Activated CD8-positive, alpha-beta memory T cell treated with anti-CD3 and anti-CD28 coated beads, Interleukin-2, amount 10 ng/mL, durations not matched to agents 7 days and 5 days (primary cell): ENCODE results near the gene CA12. TPM values are rescaled to one million over a fixed set of nuclear protein-coding genes. Genes with fewer than 3 reads are reported as not detected.

ENCODE experiments used
- ATAC-seq: fragments of 150-1000 bp; cut with Tn5 transposase; one replicate; pipeline ENCODE4 v1.10.0; 2021; ENCODE audit warnings: moderate library complexity
- CTCF ChIA-PET: fragments of 350-600 bp; sonication (Branson Sonifier 250); formaldehyde crosslinking; loops from one replicate; lab custom pipeline; 2021; ENCODE audit warnings: antibody characterized with exemption; lab: Charles Lee
- DNase-seq: peaks from one replicate; pipeline ENCODE4 v3.0.0-alpha.2; 2020
- H3K27ac Mint-ChIP-seq: one replicate; pipeline ENCODE4 v1.8.0; 2021; ENCODE audit warnings: mild to moderate bottlenecking, mixed read lengths
- H3K27me3 Mint-ChIP-seq: one replicate; pipeline ENCODE4 v1.8.0; 2021; ENCODE audit warnings: mixed read lengths
- H3K36me3 Mint-ChIP-seq: one replicate; pipeline ENCODE4 v1.8.0; 2021; ENCODE audit warnings: mild to moderate bottlenecking, mixed read lengths
- H3K4me1 Mint-ChIP-seq: one replicate; pipeline ENCODE4 v1.8.0; 2021; ENCODE audit warnings: mixed read lengths
- H3K4me3 Mint-ChIP-seq: one replicate; pipeline ENCODE4 v1.8.0; 2021; ENCODE audit warnings: mild to moderate bottlenecking, moderate library complexity, mixed read lengths
- H3K9me3 Mint-ChIP-seq: one replicate; pipeline ENCODE4 v1.8.0; 2022; ENCODE audit warnings: low read depth, mixed read lengths
- total RNA-seq, 2 experiments: library from RNA; stranded (reverse); gene quantifications; one replicate each; pipeline ENCODE4 v1.2.3, GENCODE V29; 2021

The CA12 gene
- total RNA-seq, 2 experiments from 2014 or later, result 0.12 TPM; not detected in 1

GRCh38 chr15:63287109-63287508 lies 94.5 kb downstream of the CA12 start:
- peaks cover 14% of the 10 kb centered on the region for H3K4me1 Mint-ChIP-seq
- no peak overlapping the region for H3K4me3 Mint-ChIP-seq
- H3K36me3 Mint-ChIP-seq, result peaks cover 4% of the 10 kb centered on the region
- ATAC-seq (no peak), DNase-seq (no peak)
- no peaks in the 10 kb centered on the region for H3K9me3 Mint-ChIP-seq
- no peaks in the 10 kb centered on the region for H3K27me3 Mint-ChIP-seq
- CTCF ChIA-PET, result interaction anchor here (1.2 to 2.0 kb wide), 3 partner anchors 11 to 240 kb away, joined by 3 to 5 read pairs (median 5); no protein-coding TSS in a partner anchor
- no peak overlapping the region for H3K27ac Mint-ChIP-seq

- H3K9me3 Mint-ChIP-seq, result no peaks in the 10 kb centered on the region
- ATAC-seq, result no peak
- no peak overlapping the region for H3K27ac Mint-ChIP-seq
- peaks cover 6% of the 10 kb centered on the region for H3K36me3 Mint-ChIP-seq
- no peaks in the 10 kb centered on the region for H3K27me3 Mint-ChIP-seq
- H3K4me3 Mint-ChIP-seq, result no peak overlapping the region
- peaks cover 14% of the 10 kb centered on the region for H3K4me1 Mint-ChIP-seq
- CTCF ChIA-PET, result no interaction called here
- no peak for DNase-seq
These were observed 97.3 kb downstream of the CA12 start for GRCh38 chr15:63284335-63284734.

GRCh38 chr15:63283126-63283525 lies 98.5 kb downstream of the CA12 start:
- peaks cover 11% of the 10 kb centered on the region for H3K36me3 Mint-ChIP-seq
- H3K27me3 Mint-ChIP-seq, result no peaks in the 10 kb centered on the region
- no peaks in the 10 kb centered on the region for H3K9me3 Mint-ChIP-seq
- CTCF ChIA-PET, result no interaction called here
- DNase-seq (no peak), ATAC-seq (no peak)
- no peak overlapping the region for H3K27ac Mint-ChIP-seq
- peaks cover 14% of the 10 kb centered on the region for H3K4me1 Mint-ChIP-seq
- no peak overlapping the region for H3K4me3 Mint-ChIP-seq

- DNase-seq (no peak), ATAC-seq (no peak)
- H3K27ac Mint-ChIP-seq, result peak overlapping the region; percentile 57
- H3K27me3 Mint-ChIP-seq, result no peaks in the 10 kb centered on the region
- CTCF ChIA-PET, result interaction anchor here (0.9 to 1.1 kb wide), 3 partner anchors 85 to 112 kb away, joined by 3 read pairs; no protein-coding TSS in a partner anchor
- H3K9me3 Mint-ChIP-seq, result no peaks in the 10 kb centered on the region
- peaks cover 33% of the 10 kb centered on the region for H3K4me1 Mint-ChIP-seq
- peaks cover 9% of the 10 kb centered on the region for H3K36me3 Mint-ChIP-seq
- H3K4me3 Mint-ChIP-seq, result peak overlapping the region; percentile 68
These were observed 103.7 kb downstream of the CA12 start for GRCh38 chr15:63277893-63278456.

- Mint-ChIP-seq H3K4me3 (peak within 1 kb of the TSS; percentile 76), H3K27me3 (no peaks in the 10 kb centered on the region), H3K9me3 (no peaks in the 10 kb centered on the region), H3K36me3 (peaks cover 13% of the 10 kb centered on the region), H3K27ac (peak within 1 kb of the TSS; percentile 72), H3K4me1 (peaks cover 37% of the 10 kb centered on the region)
- ATAC-seq, result peak; percentile 95
- peak; percentile 81 for DNase-seq
- CTCF ChIA-PET, result interaction anchor here (0.6 to 0.9 kb wide), 4 partner anchors 11 to 125 kb away, joined by 3 to 4 read pairs (median 4); partner anchors contain the start of gene RPS27L
These were observed 104.4 kb downstream of the CA12 start, which contains the start of gene APH1B for GRCh38 chr15:63277038-63277892. APH1B (plus strand) TSS chr15:63277605; CDS start chr15:63277624, 19 bp downstream.

- peak overlapping the region; percentile 76 for H3K4me3 Mint-ChIP-seq
- peaks cover 14% of the 10 kb centered on the region for H3K36me3 Mint-ChIP-seq
- peaks cover 37% of the 10 kb centered on the region for H3K4me1 Mint-ChIP-seq
- ATAC-seq, result no peak
- no peaks in the 10 kb centered on the region for H3K9me3 Mint-ChIP-seq
- H3K27me3 Mint-ChIP-seq, result no peaks in the 10 kb centered on the region
- CTCF ChIA-PET, result interaction anchor here (0.6 to 0.9 kb wide), 3 partner anchors 12 to 126 kb away, joined by 3 to 4 read pairs (median 4); partner anchors contain the start of gene RPS27L
- H3K27ac Mint-ChIP-seq, result peak overlapping the region; percentile 72
- DNase-seq, result no peak
These were observed 105.2 kb downstream of the CA12 start for GRCh38 chr15:63276342-63277037.

- Mint-ChIP-seq H3K4me3 (no peak overlapping the region), H3K4me1 (peaks cover 37% of the 10 kb centered on the region), H3K27ac (peak overlapping the region; percentile 70), H3K9me3 (no peaks in the 10 kb centered on the region), H3K36me3 (peaks cover 17% of the 10 kb centered on the region), H3K27me3 (no peaks in the 10 kb centered on the region)
- CTCF ChIA-PET, result interaction anchor here (0.5 to 1.3 kb wide), 4 partner anchors 89 to 294 kb away, joined by 3 to 4 read pairs (median 3); no protein-coding TSS in a partner anchor
- ATAC-seq, result no peak
- no peak for DNase-seq
These were observed 107.2 kb downstream of the CA12 start for GRCh38 chr15:63274427-63274826.

Other genes with a start within 250 kb of the CA12 start
- gene RPS27L, start 224.4 kb downstream of the CA12 start, total RNA-seq, result 100 to 1,000 TPM; 192 to 223 TPM
- 100 to 1,000 TPM in 1 of 2 experiments, 10 to 100 TPM in 1; 94.8 to 128 TPM for gene RAB8B, start 192.2 kb downstream of the CA12 start, total RNA-seq
- 10 to 100 TPM; 12.3 to 13.0 TPM for gene APH1B, start 104.2 kb downstream of the CA12 start, total RNA-seq
- 10 to 100 TPM; 50.5 to 67.1 TPM for gene USP3, start 122.7 kb upstream of the CA12 start, total RNA-seq
- under 1 TPM; 0.56 to 0.85 TPM for gene FBXL22, start 215.5 kb upstream of the CA12 start, total RNA-seq